Ectodermal cell (in vitro differentiated cells): ENCODE measurements around the gene RAP1B.
"Not testable (repeated sequence)": the region's sequence is repeated elsewhere in the genome, so short reads cannot be mapped to it uniquely, and the experiment has no call there.

Source experiments
- H3K27ac ChIP-seq: 2 replicates; pipeline ENCODE4 v1.7.0; 2013; ENCODE audit warnings: mild to moderate bottlenecking, low read depth, low read length; ENCODE audit not compliant: insufficient read depth, poor library complexity, severe bottlenecking
- H3K27me3 ChIP-seq: 2 replicates; pipeline ENCODE4 v1.7.0; 2013; ENCODE audit warnings: mild to moderate bottlenecking, low read length; ENCODE audit not compliant: insufficient read depth, control insufficient read depth, poor library complexity, severe bottlenecking
- H3K36me3 ChIP-seq: one replicate; pipeline ENCODE4 v1.7.0; 2013; ENCODE audit warnings: low read length; ENCODE audit not compliant: control insufficient read depth, insufficient read depth
- H3K4me1 ChIP-seq: one replicate; pipeline ENCODE4 v1.7.0; 2013; ENCODE audit warnings: low read length; ENCODE audit not compliant: control insufficient read depth, insufficient read depth
- H3K4me3 ChIP-seq: 2 replicates; pipeline ENCODE4 v1.7.0; 2013; ENCODE audit warnings: low read depth, low read length, control low read depth; ENCODE audit not compliant: insufficient read depth
- H3K9me3 ChIP-seq: 2 replicates; pipeline ENCODE4 v1.7.0; 2013; ENCODE audit warnings: mild to moderate bottlenecking, low read length, moderate library complexity; ENCODE audit not compliant: control insufficient read depth
- WGBS, 2 experiments: methylation state at CpG; one replicate each; pipeline ENCODE4 v1.1.7; 2013; ENCODE audit warnings: missing lambda C conversion rate in 2 of 2; 5-methylcytosine and 5-hydroxymethylcytosine counted together

Gene RAP1B

GRCh38 chr12:68631227-68631626 lies 20.5 kb downstream of the RAP1B start:
- Histone ChIP-seq H3K27me3 (no peaks in the 10 kb centered on the region), H3K36me3 (peaks cover 14% of the 10 kb centered on the region), H3K9me3 (peaks cover 2% of the 10 kb centered on the region), H3K4me3 (no peak overlapping the region), H3K27ac (no peak overlapping the region), H3K4me1 (no peaks in the 10 kb centered on the region)
- 97% methylated on average over 2 to 3 of the region's 3 CpGs for WGBS, 2 experiments

GRCh38 chr12:68632486-68632885 lies 21.8 kb downstream of the RAP1B start:
- Histone ChIP-seq H3K4me3 (no peak overlapping the region), H3K9me3 (peaks cover 2% of the 10 kb centered on the region), H3K4me1 (no peaks in the 10 kb centered on the region), H3K27me3 (no peaks in the 10 kb centered on the region), H3K27ac (no peak overlapping the region), H3K36me3 (peaks cover 3% of the 10 kb centered on the region)

DNA sequence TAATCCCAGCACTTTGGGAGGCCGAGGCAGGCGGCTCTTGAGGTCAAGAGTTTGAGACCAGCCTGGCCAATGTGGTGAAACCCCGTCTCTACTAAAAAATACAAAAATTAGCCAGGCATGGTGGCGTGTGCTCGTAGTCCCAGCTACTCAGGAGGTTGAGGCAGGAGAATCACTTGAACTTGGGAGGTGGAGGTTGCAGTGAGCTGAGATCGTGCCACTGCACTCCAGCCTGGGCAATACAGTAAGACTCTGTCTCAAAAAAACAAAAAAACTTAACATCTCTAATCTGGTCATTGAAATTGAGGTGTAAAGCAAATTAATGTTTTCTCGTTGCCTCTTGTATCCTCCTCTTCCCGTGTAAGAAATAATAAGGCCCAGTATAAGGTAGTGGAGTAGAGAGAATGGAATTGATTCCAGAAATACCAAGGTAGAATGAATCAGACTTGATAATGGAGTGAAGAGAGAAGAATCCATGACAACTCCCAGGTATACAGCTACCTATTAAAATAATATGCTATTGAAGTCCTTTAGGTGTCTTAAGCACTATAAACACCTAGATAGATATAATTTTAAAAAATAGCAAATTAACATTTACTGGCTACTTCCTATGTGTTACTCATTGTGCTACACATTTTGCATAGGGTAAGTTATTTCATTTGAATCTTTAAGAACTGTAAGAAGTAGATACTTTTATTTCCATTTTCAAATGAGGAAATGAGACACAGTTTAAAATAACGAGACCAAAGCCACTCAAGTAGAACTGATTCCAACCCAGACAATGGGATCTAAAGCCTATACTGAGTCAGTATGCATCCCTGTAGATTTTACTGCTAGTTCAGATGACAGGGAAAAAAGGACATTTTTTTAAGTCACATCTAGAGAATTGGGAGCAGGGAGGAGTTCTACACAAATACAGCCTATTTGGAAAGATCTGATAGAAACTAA lies 23.2 kb downstream of the RAP1B start:
- Histone ChIP-seq H3K27me3 (no peaks in the 10 kb centered on the region), H3K4me1 (no peaks in the 10 kb centered on the region), H3K27ac (no peak overlapping the region), H3K36me3 (no peaks in the 10 kb centered on the region), H3K4me3 (no peak overlapping the region), H3K9me3 (no peaks in the 10 kb centered on the region)
- 89 to 94% methylated on average over 9 of the region's 9 CpGs for WGBS, 2 experiments

DNA sequence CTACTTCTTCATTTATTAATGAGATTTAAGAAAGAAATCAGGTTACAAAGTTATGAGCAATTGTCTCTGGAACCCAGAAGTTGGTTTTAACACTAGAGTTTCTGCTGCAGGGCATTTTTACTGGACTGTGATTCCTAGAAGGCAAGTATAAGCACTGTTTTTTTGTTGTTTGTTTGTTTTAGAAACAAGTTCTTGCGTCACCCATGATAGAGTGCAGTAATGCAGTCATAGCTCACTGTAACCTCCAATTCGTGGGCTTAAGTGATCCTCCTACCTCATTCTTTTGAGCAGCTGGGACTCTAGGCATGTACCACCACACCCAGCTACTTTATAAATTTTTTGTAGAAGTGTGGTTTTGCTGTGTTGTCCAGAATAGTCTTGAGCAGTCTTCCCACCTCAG lies 25.6 kb downstream of the RAP1B start:
- Histone ChIP-seq H3K27me3 (no peaks in the 10 kb centered on the region), H3K27ac (no peak overlapping the region), H3K36me3 (no peaks in the 10 kb centered on the region), H3K9me3 (no peaks in the 10 kb centered on the region), H3K4me3 (no peak overlapping the region), H3K4me1 (no peaks in the 10 kb centered on the region)
- WGBS, 2 experiments, result 86 to 92% methylated on average over 2 of the region's 2 CpGs

DNA sequence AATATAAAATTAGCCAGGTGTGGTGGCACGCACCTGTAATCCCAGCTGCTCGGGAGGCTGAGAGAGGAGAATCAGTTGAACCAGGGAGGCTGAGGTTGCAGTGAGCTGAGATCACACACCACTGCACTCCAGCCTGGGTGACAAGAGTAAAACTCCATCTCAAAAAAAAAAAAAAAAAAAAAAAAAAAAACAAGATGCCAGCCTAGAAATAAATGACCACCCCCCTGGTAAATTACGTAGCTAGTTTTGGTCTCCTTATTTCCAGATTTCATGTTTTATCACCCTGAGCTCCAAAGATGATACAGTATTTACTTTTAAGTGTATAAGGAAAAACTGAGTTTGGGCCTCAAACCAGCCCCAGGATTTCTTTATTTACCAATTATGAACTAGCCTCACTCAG lies 26.7 kb downstream of the RAP1B start:
- WGBS, 2 experiments, result 79 to 93% methylated on average over 2 to 3 of the region's 3 CpGs
- H3K36me3 ChIP-seq, H3K9me3 ChIP-seq, H3K4me3 ChIP-seq, H3K27ac ChIP-seq, H3K27me3 ChIP-seq, H3K4me1 ChIP-seq: not testable (repeated sequence)

- no peak overlapping the region for H3K4me3 ChIP-seq
These were observed 27.5 kb downstream of the RAP1B start for GRCh38 chr12:68638171-68638570.

DNA sequence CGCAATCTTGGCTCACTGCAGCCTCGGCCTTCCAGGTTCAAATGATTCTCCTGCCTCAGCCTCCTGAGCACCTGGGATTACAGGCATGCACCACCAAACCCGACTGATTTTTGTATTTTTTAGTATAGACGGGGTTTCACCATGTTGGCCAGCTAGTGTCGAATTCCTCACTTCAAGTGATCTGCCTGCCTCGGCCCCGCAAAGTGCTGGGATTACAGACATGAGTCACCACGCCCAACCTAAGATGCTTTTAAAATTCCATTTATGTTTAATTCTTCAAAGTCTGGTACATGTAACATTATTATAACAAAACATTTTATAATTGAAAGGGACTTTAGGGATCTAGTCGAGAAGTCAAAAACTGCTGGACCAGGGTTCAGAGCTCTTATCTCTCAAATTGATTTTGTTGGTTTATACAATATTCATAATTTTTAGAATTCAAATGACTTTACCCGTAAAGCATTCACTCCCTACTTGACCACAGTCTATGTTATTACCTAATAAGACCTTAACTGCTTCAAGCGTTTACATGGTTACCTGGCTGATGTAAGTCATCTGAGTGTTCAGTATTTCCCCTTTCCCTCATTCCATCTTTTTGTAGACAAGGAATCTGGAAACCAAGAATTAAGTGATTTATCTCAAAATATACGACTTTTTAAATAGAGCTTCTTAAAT lies 28.2 kb downstream of the RAP1B start:
- H3K27ac ChIP-seq, result peak overlapping the region; percentile 40
- H3K4me3 ChIP-seq, result no peak overlapping the region
- no peaks in the 10 kb centered on the region for H3K36me3 ChIP-seq
- H3K27me3 ChIP-seq, result no peaks in the 10 kb centered on the region
- H3K4me1 ChIP-seq, result no peaks in the 10 kb centered on the region
- WGBS, 2 experiments, result 93 to 95% methylated on average over 11 of the region's 12 CpGs
- H3K9me3 ChIP-seq, result no peaks in the 10 kb centered on the region

More at GRCh38 chr12:68638171-68638570, 27.5 kb downstream of the RAP1B start:
- 96 to 97% methylated on average over 2 of the region's 3 CpGs for WGBS, 2 experiments
- H3K27ac ChIP-seq, result no peak overlapping the region
- no peaks in the 10 kb centered on the region for H3K9me3 ChIP-seq
- H3K36me3 ChIP-seq, result no peaks in the 10 kb centered on the region
- H3K4me1 ChIP-seq, result no peaks in the 10 kb centered on the region
- no peaks in the 10 kb centered on the region for H3K27me3 ChIP-seq

- Histone ChIP-seq H3K4me3 (no peak overlapping the region), H3K36me3 (no peaks in the 10 kb centered on the region), H3K9me3 (no peaks in the 10 kb centered on the region), H3K27ac (peak overlapping the region; percentile 40), H3K4me1 (no peaks in the 10 kb centered on the region), H3K27me3 (no peaks in the 10 kb centered on the region)
- 100% methylated on average over 1 of the region's 1 CpG for WGBS, 2 experiments
These were observed 28.7 kb downstream of the RAP1B start for GRCh38 chr12:68639396-68639767.

DNA sequence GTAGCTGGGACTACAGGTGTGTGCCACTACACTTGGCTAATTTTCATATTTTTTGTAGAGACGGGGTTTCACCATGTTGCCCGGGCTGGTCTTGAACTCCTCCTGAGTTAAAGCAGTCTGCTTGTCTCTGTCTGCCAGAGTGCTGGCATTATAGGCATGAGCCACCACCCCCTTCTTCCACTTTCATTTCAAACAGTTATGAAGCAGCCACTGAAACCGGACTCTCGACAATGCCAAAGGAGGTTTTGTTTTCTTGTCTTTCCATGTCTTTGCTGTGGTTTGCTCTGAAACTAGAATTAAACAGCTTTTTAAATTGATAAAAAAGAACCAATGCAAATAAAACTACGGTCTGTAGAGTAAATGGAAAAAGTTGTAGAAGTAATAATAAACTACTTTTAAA lies 30.4 kb downstream of the RAP1B start:
- WGBS, 2 experiments, result 63 to 72% methylated on average over 3 to 4 of the region's 5 CpGs
- Histone ChIP-seq H3K27ac (no peak overlapping the region), H3K27me3 (no peaks in the 10 kb centered on the region), H3K4me3 (no peak overlapping the region), H3K36me3 (no peaks in the 10 kb centered on the region), H3K9me3 (no peaks in the 10 kb centered on the region), H3K4me1 (no peaks in the 10 kb centered on the region)

DNA sequence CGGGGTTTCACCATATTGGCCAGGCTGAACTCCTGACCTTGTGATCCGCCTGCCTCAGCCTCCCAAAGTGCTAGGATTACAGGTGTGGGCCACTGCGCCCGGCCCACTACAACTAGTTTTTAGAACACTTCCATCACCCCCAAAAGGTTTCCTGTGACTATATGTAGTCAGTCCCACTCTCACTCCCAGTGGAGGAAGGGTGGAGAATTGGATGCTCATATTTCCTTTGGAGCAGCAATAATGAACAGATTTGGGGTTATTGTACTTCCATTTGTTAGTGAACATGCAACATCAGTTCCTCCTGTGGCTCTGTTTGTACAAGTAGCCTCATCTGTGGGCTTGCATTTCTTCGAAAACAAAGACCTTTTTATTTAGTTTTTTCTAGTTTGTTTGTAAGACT lies 35.8 kb downstream of the RAP1B start:
- Histone ChIP-seq H3K4me1 (no peaks in the 10 kb centered on the region), H3K27me3 (no peaks in the 10 kb centered on the region), H3K36me3 (no peaks in the 10 kb centered on the region), H3K4me3 (no peak overlapping the region), H3K27ac (no peak overlapping the region), H3K9me3 (no peaks in the 10 kb centered on the region)
- WGBS, 2 experiments, result 93 to 99% methylated on average over 5 of the region's 5 CpGs
